Activated CD4-positive, alpha-beta T cell treated with anti-CD3 and anti-CD28 coated beads, Interleukin-2, amount 10 ng/mL, durations not matched to agents 7 days and 5 days (primary cell): ENCODE measurements around the gene PDXDC1. TPM values are rescaled to one million over a fixed set of nuclear protein-coding genes. Genes with fewer than 3 reads are reported as not detected.
"Not testable (repeated sequence)": the region's sequence is repeated elsewhere in the genome, so short reads cannot be mapped to it uniquely, and the experiment has no call there.

Experiments
- CTCF ChIA-PET: fragments of 350-600 bp; sonication (Branson Sonifier 250); formaldehyde crosslinking; loops from one replicate; lab custom pipeline; 2021; ENCODE audit warnings: antibody characterized with exemption; lab: Charles Lee
- POLR2A ChIA-PET: fragments of 350-600 bp; sonication (Branson Sonifier 250); formaldehyde crosslinking; loops from one replicate; lab custom pipeline; 2021; ENCODE audit warnings: antibody characterized with exemption; lab: Charles Lee
- DNase-seq: peaks from one replicate; pipeline ENCODE4 v3.0.0-alpha.2; 2020
- H3K27ac Mint-ChIP-seq: one replicate; pipeline ENCODE4 v1.8.0; 2021; ENCODE audit warnings: mild to moderate bottlenecking, moderate library complexity, mixed read lengths
- H3K27me3 Mint-ChIP-seq: one replicate; pipeline ENCODE4 v1.8.0; 2021; ENCODE audit warnings: mixed read lengths
- H3K36me3 Mint-ChIP-seq: one replicate; pipeline ENCODE4 v1.8.0; 2021; ENCODE audit warnings: low read depth, mixed read lengths
- H3K4me1 Mint-ChIP-seq: one replicate; pipeline ENCODE4 v1.8.0; 2021; ENCODE audit warnings: mixed read lengths
- H3K4me3 Mint-ChIP-seq: one replicate; pipeline ENCODE4 v1.8.0; 2021; ENCODE audit warnings: mild to moderate bottlenecking, moderate library complexity, mixed read lengths
- H3K9me3 Mint-ChIP-seq: one replicate; pipeline ENCODE4 v1.8.0; 2021; ENCODE audit warnings: mixed read lengths
- total RNA-seq, 2 experiments: library from RNA; stranded (reverse); gene quantifications; one replicate each; pipeline ENCODE4 v1.2.3, GENCODE V29; 2021

PDXDC1 gene
- total RNA-seq, 2 experiments from 2014 or later, result 49.2 to 53.3 TPM

DNA sequence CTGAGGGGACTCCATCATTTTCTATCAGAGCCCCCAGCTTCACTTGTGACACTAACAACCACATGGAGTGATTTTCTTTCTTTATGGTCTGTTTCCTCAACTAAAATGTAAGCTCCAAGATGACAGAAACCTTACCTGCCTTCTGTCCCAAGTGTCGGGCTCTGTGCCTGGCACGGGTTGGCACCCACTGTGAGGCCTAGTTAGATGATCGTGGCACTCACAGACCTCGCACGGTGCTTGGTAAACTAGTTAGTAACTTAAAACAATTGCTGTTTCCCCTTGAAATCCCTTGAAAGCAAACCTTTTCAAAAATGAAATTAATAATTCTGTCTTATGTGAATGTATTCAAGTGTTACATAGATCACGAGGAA lies 53.5 kb downstream of the PDXDC1 start:
- H3K9me3 Mint-ChIP-seq, H3K4me3 Mint-ChIP-seq, H3K27ac Mint-ChIP-seq, H3K27me3 Mint-ChIP-seq, DNase-seq, POLR2A ChIA-PET, CTCF ChIA-PET, H3K4me1 Mint-ChIP-seq: not testable (repeated sequence)
- H3K36me3 Mint-ChIP-seq, result peaks cover 35% of the 10 kb centered on the region

DNA sequence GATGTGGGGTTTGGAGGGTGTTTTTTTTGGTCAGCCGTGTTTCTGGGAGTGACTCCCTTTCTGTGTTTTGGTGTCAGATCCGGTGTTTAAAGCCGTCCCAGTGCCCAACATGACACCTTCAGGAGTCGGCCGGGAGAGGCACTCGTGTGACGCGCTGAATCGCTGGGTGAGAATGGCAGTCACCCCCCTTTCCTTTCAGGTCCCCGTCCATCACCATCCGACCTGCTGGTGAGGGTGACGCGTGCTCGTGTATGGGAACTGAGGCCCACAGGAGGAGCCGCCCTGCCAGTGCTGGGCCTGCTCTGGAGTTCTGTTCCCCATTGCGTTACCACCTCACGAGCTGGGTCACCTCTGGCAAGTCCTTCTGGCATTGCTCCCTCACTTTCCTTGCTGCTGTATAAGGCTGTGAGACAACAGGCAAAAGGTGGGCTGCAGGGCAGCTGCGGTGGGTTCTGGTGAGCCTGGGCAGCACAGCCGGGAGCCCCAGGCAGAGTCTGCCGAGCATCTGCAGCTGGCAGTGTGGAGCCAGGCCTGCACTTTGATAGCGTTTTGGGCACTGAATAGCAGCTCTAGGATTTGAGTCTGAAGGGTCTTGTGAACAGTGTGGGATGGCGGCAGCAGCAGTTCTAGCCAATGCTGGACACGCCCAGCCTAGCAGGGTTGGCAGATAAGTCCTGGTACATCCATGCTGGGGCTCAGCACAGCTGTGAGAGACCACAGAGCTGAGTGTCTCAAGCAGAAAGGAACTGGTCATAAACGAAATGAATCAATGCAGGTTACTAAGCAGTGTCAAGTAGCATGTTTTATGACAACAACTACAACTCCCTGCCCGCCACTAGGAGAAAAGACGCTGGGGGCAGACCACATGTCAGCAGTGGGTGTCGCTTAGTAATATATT lies 54.2 kb downstream of the PDXDC1 start:
- H3K4me1 Mint-ChIP-seq, H3K27ac Mint-ChIP-seq, DNase-seq, CTCF ChIA-PET, POLR2A ChIA-PET, H3K27me3 Mint-ChIP-seq, H3K9me3 Mint-ChIP-seq, H3K4me3 Mint-ChIP-seq: not testable (repeated sequence)
- peaks cover 38% of the 10 kb centered on the region for H3K36me3 Mint-ChIP-seq

DNA sequence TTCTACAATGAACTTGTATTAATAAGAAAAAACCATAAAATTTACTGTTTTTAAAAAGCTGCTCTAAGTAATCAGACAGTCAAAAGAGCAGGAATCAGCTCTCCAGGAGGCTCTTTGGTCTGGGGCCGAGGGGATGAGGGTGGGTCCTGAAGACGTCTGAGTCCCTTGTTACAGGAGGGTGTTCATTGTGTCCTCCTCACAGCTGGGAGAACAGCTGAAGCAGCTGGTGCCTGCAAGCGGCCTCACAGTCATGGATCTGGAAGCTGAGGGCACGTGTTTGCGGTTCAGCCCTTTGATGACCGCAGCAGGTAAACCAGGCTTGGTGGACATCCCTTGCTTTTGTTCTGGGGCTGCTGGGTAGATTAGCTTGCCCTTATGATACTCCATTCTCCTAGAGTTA lies 54.9 kb downstream of the PDXDC1 start:
- H3K4me1 Mint-ChIP-seq, DNase-seq, H3K27me3 Mint-ChIP-seq, H3K9me3 Mint-ChIP-seq, POLR2A ChIA-PET, H3K4me3 Mint-ChIP-seq, CTCF ChIA-PET, H3K27ac Mint-ChIP-seq: not testable (repeated sequence)
- peaks cover 38% of the 10 kb centered on the region for H3K36me3 Mint-ChIP-seq

DNA sequence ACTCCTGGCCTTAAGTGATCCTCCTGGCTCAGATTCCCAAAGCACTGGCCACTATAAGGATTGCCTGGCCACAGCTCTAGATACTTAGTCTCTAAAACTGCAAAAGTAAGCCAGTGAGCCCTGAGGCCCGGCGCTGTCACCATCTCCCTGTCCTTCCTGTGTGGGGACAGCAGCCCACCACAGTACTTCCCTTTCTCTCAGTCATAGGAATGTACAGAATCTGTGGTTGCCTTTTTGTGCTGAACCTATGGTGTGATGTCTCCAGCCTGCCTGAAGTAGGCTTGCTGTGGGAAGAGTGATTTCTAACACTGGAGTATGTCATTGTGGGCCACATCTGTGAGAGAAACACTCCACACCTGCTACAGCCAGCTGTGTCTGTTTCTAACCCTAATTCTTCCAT lies 56.4 kb downstream of the PDXDC1 start:
- POLR2A ChIA-PET, result no interaction called here
- H3K27ac Mint-ChIP-seq, result peak overlapping the region; percentile 46
- CTCF ChIA-PET, result no interaction called here
- H3K4me1 Mint-ChIP-seq, result peaks cover 9% of the 10 kb centered on the region
- H3K4me3 Mint-ChIP-seq, result no peak overlapping the region
- no peaks in the 10 kb centered on the region for H3K27me3 Mint-ChIP-seq
- peaks cover 37% of the 10 kb centered on the region for H3K36me3 Mint-ChIP-seq
- no peak for DNase-seq
- no peaks in the 10 kb centered on the region for H3K9me3 Mint-ChIP-seq

DNA sequence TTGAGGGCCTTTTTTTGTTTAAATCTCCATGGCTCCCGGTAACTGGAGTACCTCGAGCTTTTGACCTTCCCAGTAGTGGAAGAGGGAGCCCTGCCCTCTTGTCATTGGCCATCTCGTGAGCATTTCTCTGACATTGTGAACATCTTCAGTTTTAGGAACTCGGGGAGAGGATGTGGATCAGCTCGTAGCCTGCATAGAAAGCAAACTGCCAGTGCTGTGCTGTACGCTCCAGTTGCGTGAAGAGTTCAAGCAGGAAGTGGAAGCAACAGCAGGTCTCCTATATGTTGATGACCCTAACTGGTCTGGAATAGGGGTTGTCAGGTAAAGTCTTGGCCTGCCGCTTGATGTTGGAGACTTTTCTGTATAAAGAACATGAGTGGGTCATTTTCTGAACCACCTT lies 56.8 kb downstream of the PDXDC1 start:
- POLR2A ChIA-PET, result no interaction called here
- CTCF ChIA-PET, result no interaction called here
- no peak for DNase-seq
- H3K36me3 Mint-ChIP-seq, result peaks cover 35% of the 10 kb centered on the region
- H3K27me3 Mint-ChIP-seq, result no peaks in the 10 kb centered on the region
- no peaks in the 10 kb centered on the region for H3K9me3 Mint-ChIP-seq
- peaks cover 9% of the 10 kb centered on the region for H3K4me1 Mint-ChIP-seq
- no peak overlapping the region for H3K4me3 Mint-ChIP-seq
- H3K27ac Mint-ChIP-seq, result no peak overlapping the region

DNA sequence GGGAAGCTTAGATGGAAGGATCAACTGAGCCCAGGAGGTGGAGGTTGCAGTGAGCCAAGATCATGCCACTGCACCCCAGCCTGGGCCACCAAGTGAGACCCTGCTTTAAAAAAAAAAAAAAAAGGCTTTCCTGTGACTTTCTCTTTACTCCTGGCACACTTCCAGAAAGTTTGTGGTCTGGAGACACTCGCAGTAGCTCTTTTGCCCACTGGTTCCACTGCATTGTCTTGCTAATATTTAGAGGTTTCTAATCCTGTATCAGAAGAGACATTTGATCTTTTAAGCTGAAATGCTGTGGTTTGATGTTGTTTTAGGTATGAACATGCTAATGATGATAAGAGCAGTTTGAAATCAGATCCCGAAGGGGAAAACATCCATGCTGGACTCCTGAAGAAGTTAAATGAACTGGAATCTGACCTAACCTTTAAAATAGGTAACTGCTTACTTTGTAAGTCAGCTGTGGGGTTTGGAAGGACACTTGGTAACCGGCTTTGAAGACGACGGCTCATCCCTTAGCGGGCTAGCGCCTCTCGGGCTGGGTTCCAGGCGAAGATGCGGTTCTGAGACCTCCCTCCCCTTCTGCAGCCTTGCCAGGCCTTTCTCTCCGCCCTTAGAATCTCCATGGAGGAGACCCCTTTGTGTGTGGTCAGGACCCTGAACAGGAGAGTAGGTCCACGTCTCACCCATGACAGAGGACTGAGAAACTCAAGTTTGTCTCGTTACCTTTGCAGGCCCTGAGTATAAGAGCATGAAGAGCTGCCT lies 57.9 kb downstream of the PDXDC1 start:
- peaks cover 44% of the 10 kb centered on the region for H3K36me3 Mint-ChIP-seq
- CTCF ChIA-PET, result interaction anchor here (0.6 to 1.3 kb wide), 5 partner anchors 8 to 19 kb away, joined by 3 to 4 read pairs (median 3); no protein-coding TSS in a partner anchor
- DNase-seq, result no peak

DNA sequence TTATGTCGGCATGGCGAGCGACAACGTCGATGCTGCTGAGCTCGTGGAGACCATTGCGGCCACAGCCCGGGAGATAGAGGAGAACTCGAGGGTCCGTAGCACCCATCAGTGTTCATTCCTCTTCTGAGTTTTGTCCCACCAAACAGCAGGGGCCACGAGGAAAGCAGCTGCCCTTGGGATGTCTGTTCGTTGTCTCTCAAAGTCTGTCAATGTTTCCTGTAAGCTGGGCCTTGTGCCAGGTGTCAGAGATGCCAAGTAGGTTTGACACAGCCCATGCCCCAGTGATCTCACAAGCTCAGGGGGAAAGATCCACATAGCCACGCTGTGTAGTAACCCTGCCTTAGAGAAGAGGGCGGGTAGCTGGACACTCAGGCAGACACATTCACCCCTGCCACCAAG lies 58.5 kb downstream of the PDXDC1 start:
- Mint-ChIP-seq H3K4me1 (peaks cover 11% of the 10 kb centered on the region), H3K36me3 (peaks cover 44% of the 10 kb centered on the region), H3K4me3 (no peak overlapping the region), H3K27me3 (no peaks in the 10 kb centered on the region), H3K9me3 (no peaks in the 10 kb centered on the region), H3K27ac (no peak overlapping the region)
- CTCF ChIA-PET, result interaction anchor here (0.9 to 1.3 kb wide), 3 partner anchors 9 to 19 kb away, joined by 3 read pairs; no protein-coding TSS in a partner anchor
- DNase-seq, result no peak
- POLR2A ChIA-PET, result no interaction called here

More for the DNA sequence above, 57.9 kb downstream of the PDXDC1 start:
- Mint-ChIP-seq H3K4me1 (peaks cover 9% of the 10 kb centered on the region), H3K27ac (no peak overlapping the region), H3K9me3 (no peaks in the 10 kb centered on the region), H3K27me3 (no peaks in the 10 kb centered on the region), H3K4me3 (no peak overlapping the region)
- POLR2A ChIA-PET, result no interaction called here

DNA sequence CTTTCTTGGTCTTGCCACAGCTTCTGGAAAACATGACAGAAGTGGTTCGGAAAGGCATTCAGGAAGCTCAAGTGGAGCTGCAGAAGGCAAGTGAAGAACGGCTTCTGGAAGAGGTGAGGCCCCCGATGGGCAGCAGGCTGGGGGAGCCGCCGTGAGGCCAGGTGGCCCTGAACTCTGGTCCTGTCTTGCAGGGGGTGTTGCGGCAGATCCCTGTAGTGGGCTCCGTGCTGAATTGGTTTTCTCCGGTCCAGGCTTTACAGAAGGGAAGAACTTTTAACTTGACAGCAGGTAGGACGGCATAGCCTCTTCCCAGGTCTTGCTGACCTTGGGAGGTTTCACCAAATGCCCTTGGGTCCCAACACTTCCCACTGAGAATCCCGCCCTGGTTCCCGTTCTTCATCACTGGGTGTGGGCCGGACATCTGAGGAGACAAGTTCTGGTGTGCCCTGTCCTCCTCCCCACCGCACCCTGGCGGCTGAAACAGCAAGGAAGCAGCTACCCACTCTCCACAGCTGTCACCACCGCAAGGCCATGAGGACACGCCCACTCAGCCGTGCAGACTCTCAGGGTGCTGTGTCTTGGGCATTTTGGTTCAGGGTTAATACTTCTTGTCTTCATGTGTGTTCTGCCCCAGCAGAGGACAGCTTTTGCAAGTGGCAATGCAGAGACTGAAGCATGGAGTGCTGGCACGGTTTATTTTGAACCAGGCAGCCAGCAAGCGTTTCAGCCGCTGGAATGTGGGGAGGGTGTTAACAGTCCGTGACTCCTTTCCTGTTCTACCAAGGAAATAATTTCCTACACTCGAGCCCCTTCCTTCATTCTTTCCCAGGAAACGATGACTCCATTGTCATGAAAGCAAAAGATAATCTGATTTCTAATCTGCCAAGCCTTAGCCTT lies 59.7 kb downstream of the PDXDC1 start:
- Mint-ChIP-seq H3K27me3 (no peaks in the 10 kb centered on the region), H3K36me3 (peaks cover 49% of the 10 kb centered on the region), H3K9me3 (no peaks in the 10 kb centered on the region), H3K4me1 (peaks cover 11% of the 10 kb centered on the region), H3K4me3 (no peak overlapping the region), H3K27ac (no peak overlapping the region)
- POLR2A ChIA-PET, result no interaction called here
- CTCF ChIA-PET, result interaction anchor here (1.3 kb wide), 1 partner anchor 21 kb away, joined by 3 read pairs; no protein-coding TSS in a partner anchor
- DNase-seq, result no peak

DNA sequence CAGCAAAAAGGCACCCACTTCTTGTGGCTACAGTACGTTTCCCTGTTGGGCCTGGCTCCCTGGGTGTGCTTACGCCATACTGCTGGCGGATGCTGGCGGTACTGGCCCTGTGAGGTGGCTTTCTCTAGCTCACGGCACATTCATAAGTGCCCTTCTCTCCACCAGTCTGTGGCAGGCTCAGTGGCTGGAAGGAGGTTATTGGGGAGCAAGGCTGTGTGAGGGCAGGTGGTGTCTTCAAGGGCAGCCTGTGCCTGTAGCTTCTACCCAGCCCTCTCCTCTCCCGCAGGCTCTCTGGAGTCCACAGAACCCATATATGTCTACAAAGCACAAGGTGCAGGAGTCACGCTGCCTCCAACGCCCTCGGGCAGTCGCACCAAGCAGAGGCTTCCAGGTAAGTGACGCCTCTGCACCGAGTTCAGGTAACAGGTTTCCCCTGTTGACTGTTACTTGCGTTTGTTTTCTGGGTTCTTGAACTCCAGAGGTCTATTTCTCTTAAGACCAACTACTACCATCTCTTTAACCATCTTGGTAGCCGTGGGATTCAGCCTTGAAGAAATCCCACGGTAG lies 60.4 kb downstream of the PDXDC1 start:
- Mint-ChIP-seq H3K27ac (no peak overlapping the region), H3K4me1 (peaks cover 11% of the 10 kb centered on the region), H3K4me3 (no peak overlapping the region), H3K9me3 (no peaks in the 10 kb centered on the region), H3K36me3 (peaks cover 56% of the 10 kb centered on the region), H3K27me3 (no peaks in the 10 kb centered on the region)
- ChIA-PET POLR2A (no interaction called here), CTCF (no interaction called here)
- no peak for DNase-seq

DNA sequence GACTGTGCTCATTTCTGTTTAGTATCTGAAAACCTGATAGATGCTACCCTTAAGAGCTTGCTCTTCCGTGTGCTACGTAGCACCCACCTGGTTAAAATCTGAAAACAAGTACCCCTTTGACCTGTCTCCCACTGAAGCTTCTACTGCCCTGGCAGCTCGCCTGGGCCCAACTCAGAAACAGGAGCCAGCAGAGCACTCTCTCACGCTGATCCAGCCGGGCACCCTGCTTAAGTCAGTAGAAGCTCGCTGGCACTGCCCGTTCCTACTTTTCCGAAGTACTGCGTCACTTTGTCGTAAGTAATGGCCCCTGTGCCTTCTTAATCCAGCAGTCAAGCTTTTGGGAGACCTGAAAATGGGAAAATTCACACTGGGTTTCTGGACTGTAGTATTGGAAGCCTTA lies 62.2 kb downstream of the PDXDC1 start:
- Mint-ChIP-seq H3K4me1 (peaks cover 4% of the 10 kb centered on the region), H3K36me3 (peaks cover 52% of the 10 kb centered on the region), H3K27ac (no peak overlapping the region), H3K4me3 (no peak overlapping the region), H3K9me3 (no peaks in the 10 kb centered on the region), H3K27me3 (no peaks in the 10 kb centered on the region)
- ChIA-PET POLR2A (no interaction called here), CTCF (no interaction called here)
- no peak for DNase-seq

DNA sequence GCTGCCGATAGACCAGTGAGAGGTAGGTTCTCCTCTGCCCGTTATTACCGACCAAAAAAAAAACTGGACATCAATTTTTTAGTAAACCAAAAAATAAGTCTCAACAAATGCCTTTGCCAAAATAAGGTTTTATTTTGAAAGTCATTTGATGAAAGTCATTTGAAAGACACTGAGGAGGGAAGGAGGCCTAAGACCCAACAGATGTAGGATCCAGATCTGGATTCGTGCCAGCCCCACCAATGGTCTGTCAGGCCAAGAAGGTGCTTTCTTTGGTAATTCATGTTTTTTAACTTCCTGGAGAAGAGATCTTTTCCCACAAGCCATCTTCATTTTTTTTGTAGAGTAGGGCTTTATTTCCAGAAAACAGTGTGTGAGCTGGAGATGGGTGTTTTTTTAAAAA lies 62.9 kb downstream of the PDXDC1 start:
- H3K36me3 Mint-ChIP-seq, result peaks cover 50% of the 10 kb centered on the region
- DNase-seq, result no peak
- H3K4me3 Mint-ChIP-seq, result no peak overlapping the region
- CTCF ChIA-PET, result no interaction called here
- no peaks in the 10 kb centered on the region for H3K9me3 Mint-ChIP-seq
- H3K27ac Mint-ChIP-seq, result no peak overlapping the region
- POLR2A ChIA-PET, result no interaction called here
- no peaks in the 10 kb centered on the region for H3K27me3 Mint-ChIP-seq
- H3K4me1 Mint-ChIP-seq, result peaks cover 2% of the 10 kb centered on the region

DNA sequence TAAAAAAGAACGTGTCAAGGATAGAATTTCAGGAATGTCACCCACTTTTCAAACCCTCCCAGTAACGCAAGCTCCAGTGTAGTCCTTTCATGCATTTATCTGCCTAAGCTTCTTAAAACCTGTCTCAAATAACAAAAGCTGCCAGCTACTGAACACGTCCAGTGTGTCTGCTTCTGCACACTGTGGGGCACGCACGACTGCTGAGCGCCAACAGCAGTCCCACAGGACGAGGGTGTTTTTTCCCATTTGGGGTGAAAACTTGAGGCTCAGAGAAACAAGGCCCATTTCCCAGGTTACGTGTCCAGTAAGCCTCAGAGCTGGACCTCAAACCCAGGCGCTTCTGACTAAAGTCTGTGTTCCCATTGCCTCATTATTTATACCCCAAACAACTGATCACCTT lies 63.9 kb downstream of the PDXDC1 start:
- DNase-seq, result no peak
- H3K27me3 Mint-ChIP-seq, result no peaks in the 10 kb centered on the region
- POLR2A ChIA-PET, result no interaction called here
- peaks cover 52% of the 10 kb centered on the region for H3K36me3 Mint-ChIP-seq
- no peak overlapping the region for H3K4me3 Mint-ChIP-seq
- peaks cover 2% of the 10 kb centered on the region for H3K4me1 Mint-ChIP-seq
- no peaks in the 10 kb centered on the region for H3K9me3 Mint-ChIP-seq
- CTCF ChIA-PET, result interaction anchor here (0.6 to 0.7 kb wide), 2 partner anchors 14 to 37 kb away, joined by 3 read pairs; no protein-coding TSS in a partner anchor
- H3K27ac Mint-ChIP-seq, result no peak overlapping the region
